Measurements from ENCODE around the gene SRPRA.

The SRPRA gene

GRCh38 chr11:126229858-126230540, 38.7 kb downstream of the SRPRA start:
- no peak for DNase-seq (ENCODE audit: low spot score)

- no peak for DNase-seq (ENCODE audit: low spot score)
These were observed 42.2 kb downstream of the SRPRA start for GRCh38 chr11:126226334-126227084.

GRCh38 chr11:126225295-126225665, 43.4 kb downstream of the SRPRA start:
- DNase-seq (ENCODE audit: low spot score): no peak

- DNase-seq (ENCODE audit: low spot score): no peak
These were observed 43.9 kb downstream of the SRPRA start for GRCh38 chr11:126224647-126225294.

GRCh38 chr11:126219547-126219946, 49.1 kb downstream of the SRPRA start:
- no peak for DNase-seq (ENCODE audit: low spot score)

- no peak for DNase-seq (ENCODE audit: low spot score)
These were observed 51.2 kb downstream of the SRPRA start for GRCh38 chr11:126217491-126217890.

- DNase-seq (ENCODE audit: low spot score): no peak
These were observed 52.0 kb downstream of the SRPRA start for GRCh38 chr11:126216526-126217305.

- no peak for DNase-seq (ENCODE audit: low spot score)
These were observed 53.9 kb downstream of the SRPRA start for GRCh38 chr11:126214841-126215240.

GRCh38 chr11:126214441-126214840, 54.3 kb downstream of the SRPRA start:
- no peak for DNase-seq (ENCODE audit: low spot score)
